MM.1S (cell line): ENCODE data around the gene FUZ.

ENCODE experiments used
- DNase-seq: peaks from one replicate; pipeline ENCODE4 v3.0.0-alpha.2; 2015
- H2AFZ ChIP-seq: fragments of 300-600 bp; sonication (generic); 2 replicates; pipeline ENCODE4 v1.6.0; 2016; ENCODE audit warnings: antibody characterized with exemption, low read length
- H3F3A ChIP-seq: fragments of 300-600 bp; sonication (generic); 2 replicates; pipeline ENCODE4 v1.6.1; 2016; ENCODE audit warnings: mild to moderate bottlenecking, antibody characterized with exemption, low read length, moderate library complexity, mixed read lengths; ENCODE audit not compliant: insufficient read depth
- H3K27ac ChIP-seq: fragments of 300-600 bp; sonication (generic); 2 replicates; pipeline ENCODE4 v1.5.1; 2016; ENCODE audit warnings: mild to moderate bottlenecking, low read length
- H3K27me3 ChIP-seq: fragments of 300-600 bp; sonication (generic); replicated peaks from 2 replicates; pipeline ENCODE4 v1.6.0; 2016; ENCODE audit warnings: low read length; ENCODE audit not compliant: insufficient read depth
- H3K36me3 ChIP-seq: fragments of 300-600 bp; sonication (generic); replicated peaks from 2 replicates; pipeline ENCODE4 v1.6.1; 2016; ENCODE audit warnings: mild to moderate bottlenecking, low read length, mixed read lengths; ENCODE audit not compliant: insufficient read depth
- H3K4me1 ChIP-seq: fragments of 300-600 bp; sonication (generic); 2 replicates; pipeline ENCODE4 v1.6.1; 2016; ENCODE audit warnings: low read length, mixed read lengths
- H3K4me2 ChIP-seq: fragments of 300-600 bp; sonication (generic); 2 replicates; pipeline ENCODE4 v1.6.0; 2016; ENCODE audit warnings: low read depth, low read length
- H3K4me3 ChIP-seq: fragments of 300-600 bp; sonication (generic); 2 replicates; pipeline ENCODE4 v1.5.1; 2016; ENCODE audit warnings: low read length, mixed read lengths
- H3K79me2 ChIP-seq: fragments of 300-600 bp; sonication (generic); 2 replicates; pipeline ENCODE4 v1.6.1; 2016; ENCODE audit warnings: mixed run types, low read length, mixed read lengths
- H3K9ac ChIP-seq: fragments of 300-600 bp; sonication (generic); 2 replicates; pipeline ENCODE4 v1.6.1; 2016; ENCODE audit warnings: low read length, mixed read lengths
- H3K9me2 ChIP-seq: fragments of 300-600 bp; sonication (generic); replicated peaks from 2 replicates; pipeline ENCODE4 v1.6.1; 2016; ENCODE audit warnings: mild to moderate bottlenecking, low read length, mixed read lengths; ENCODE audit not compliant: insufficient read depth
- H3K9me3 ChIP-seq: fragments of 300-600 bp; sonication (generic); replicated peaks from 2 replicates; pipeline ENCODE4 v1.6.1; 2016; ENCODE audit warnings: mild to moderate bottlenecking, low read length, mixed read lengths; ENCODE audit not compliant: insufficient read depth
- H4K20me1 ChIP-seq: fragments of 300-600 bp; sonication (generic); 2 replicates; pipeline ENCODE4 v1.6.1; 2016; ENCODE audit warnings: mild to moderate bottlenecking, low read length, moderate library complexity, mixed read lengths; ENCODE audit not compliant: insufficient read depth
- EZH2 ChIP-seq: fragments of 300-600 bp; sonication (generic); optimal IDR thresholded peaks from 2 replicates; pipeline ENCODE3; 2017; ENCODE audit warnings: low read depth, mild to moderate bottlenecking, antibody characterized with exemption, low read length, mixed read lengths
- EZH2phosphoT487 ChIP-seq: fragments of 300-600 bp; sonication (generic); IDR thresholded peaks from 2 replicates; pipeline ENCODE4 v1.6.1; 2018; ENCODE audit warnings: antibody characterized with exemption, low read length
- TF ChIP-seq, protein P1 (sequence below): fragments of 300-600 bp; sonication (generic); IDR thresholded peaks from 2 replicates; pipeline ENCODE4 v1.5.1; 2016; ENCODE audit warnings: antibody characterized with exemption, low read length, mixed read lengths

The FUZ gene

DNA sequence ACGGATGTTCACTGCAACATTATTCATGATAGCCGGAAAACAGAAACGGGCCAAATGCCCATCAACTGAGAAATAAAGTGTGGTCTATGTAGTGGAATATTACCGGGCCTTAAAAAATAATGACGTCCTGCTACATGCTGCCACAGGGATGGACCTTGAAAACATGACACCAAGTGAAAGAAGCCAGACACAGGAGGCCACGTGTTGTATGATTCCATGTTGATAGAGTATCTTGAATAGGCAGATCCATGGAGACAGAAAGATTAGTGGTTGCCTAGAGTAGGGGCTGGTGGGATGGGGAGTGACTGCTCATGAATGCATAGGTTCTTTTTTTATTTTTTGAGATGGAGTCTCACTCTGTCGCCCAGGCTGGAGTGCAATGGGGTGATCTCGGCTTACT is 42.6 kb downstream of the FUZ start:
- Histone ChIP-seq H3K27me3 (no peaks in the 10 kb centered on the region), H3K4me2 (no peak overlapping the region), H3K9me3 (no peaks in the 10 kb centered on the region), H3K27ac (no peak overlapping the region), H3K4me3 (no peak overlapping the region), H2AFZ (no peak overlapping the region), H3K4me1 (peaks cover 9% of the 10 kb centered on the region), H3K9ac (no peak overlapping the region), H3K36me3 (no peaks in the 10 kb centered on the region), H3F3A (0 out of 2 replicates have a peak, but pooled peaks cover 5% of the 10 kb centered on the region), H3K79me2 (peaks cover 44% of the 10 kb centered on the region), H3K9me2 (no peaks in the 10 kb centered on the region), H4K20me1 (no peaks in the 10 kb centered on the region)
- TF ChIP-seq EZH2phosphoT487, result no peak
- TF ChIP-seq EZH2, result no peak
- TF ChIP-seq, protein P1, sequence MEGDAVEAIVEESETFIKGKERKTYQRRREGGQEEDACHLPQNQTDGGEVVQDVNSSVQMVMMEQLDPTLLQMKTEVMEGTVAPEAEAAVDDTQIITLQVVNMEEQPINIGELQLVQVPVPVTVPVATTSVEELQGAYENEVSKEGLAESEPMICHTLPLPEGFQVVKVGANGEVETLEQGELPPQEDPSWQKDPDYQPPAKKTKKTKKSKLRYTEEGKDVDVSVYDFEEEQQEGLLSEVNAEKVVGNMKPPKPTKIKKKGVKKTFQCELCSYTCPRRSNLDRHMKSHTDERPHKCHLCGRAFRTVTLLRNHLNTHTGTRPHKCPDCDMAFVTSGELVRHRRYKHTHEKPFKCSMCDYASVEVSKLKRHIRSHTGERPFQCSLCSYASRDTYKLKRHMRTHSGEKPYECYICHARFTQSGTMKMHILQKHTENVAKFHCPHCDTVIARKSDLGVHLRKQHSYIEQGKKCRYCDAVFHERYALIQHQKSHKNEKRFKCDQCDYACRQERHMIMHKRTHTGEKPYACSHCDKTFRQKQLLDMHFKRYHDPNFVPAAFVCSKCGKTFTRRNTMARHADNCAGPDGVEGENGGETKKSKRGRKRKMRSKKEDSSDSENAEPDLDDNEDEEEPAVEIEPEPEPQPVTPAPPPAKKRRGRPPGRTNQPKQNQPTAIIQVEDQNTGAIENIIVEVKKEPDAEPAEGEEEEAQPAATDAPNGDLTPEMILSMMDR, result no peak
- no peak for DNase-seq

DNA sequence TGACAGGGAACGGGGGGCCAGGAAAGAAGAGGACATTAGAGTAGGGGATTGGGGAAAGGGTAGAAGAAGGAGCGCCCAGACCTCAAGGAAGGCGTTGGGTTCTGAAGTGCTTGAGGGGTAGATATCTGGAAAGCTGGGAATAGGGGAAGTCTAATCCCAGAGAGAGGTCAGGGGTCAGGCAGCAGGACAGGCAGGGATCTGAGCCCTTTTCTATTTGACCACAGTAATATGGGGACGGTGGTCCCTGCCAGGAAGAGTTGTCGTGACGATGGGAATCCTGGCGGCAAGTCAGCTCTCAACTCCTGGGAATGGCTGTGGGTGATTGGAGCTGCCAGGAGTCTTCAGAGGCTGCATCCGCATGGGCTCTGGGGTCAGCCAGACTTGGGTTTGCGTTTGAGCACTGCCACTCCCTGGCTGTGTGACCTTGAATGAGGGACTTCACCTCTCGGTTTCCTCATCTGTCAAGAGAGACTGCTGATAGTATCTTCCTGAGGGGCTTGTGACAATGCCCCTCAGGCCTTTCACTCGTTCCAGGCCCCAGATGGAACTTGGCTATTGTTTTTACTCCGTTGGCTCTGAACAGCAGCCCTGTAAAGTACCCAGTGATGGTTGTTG is 45.0 kb downstream of the FUZ start:
- Histone ChIP-seq H4K20me1 (no peaks in the 10 kb centered on the region), H3K4me1 (peaks cover 10% of the 10 kb centered on the region), H3K27ac (no peak overlapping the region), H3K4me2 (peak overlapping the region; percentile 88), H3K36me3 (no peaks in the 10 kb centered on the region), H3K9ac (peak overlapping the region; percentile 80; the same call in 1 of the 2 replicates), H3K9me2 (no peaks in the 10 kb centered on the region), H3K9me3 (no peaks in the 10 kb centered on the region), H3F3A (0 out of 2 replicates have a peak, but pooled peaks cover 5% of the 10 kb centered on the region), H3K27me3 (peaks cover 5% of the 10 kb centered on the region; the same call in 1 of the 2 replicates), H2AFZ (no peak overlapping the region), H3K4me3 (peak overlapping the region; percentile 95), H3K79me2 (peaks cover 37% of the 10 kb centered on the region)
- TF ChIP-seq EZH2phosphoT487, result no peak
- TF ChIP-seq, protein P1, result no peak
- TF ChIP-seq EZH2, result no peak
- DNase-seq, result no peak

DNA sequence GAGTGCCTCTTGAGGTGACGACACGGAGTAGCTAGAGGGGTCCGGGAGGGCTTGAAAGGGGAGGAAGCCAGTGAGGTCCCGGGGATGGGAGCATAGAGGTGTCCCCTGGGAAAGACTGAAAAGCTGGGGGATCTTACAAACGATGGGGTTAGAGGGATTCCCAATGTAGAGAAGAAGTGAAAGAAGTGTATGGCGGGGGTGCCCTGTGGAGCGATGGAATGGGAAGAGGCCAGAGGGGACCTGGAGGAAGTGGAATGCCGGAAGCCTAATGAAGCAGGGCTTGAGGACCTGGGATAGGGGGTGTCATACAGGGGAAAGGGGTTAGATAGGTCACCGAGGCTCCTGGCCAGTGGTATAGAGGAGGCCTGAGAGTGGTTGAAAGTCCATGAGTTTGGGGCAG is 45.7 kb downstream of the FUZ start:
- no peaks in the 10 kb centered on the region for H3K36me3 ChIP-seq
- peaks cover 33% of the 10 kb centered on the region for H3K79me2 ChIP-seq
- no peaks in the 10 kb centered on the region for H3K9me2 ChIP-seq
- H3K9me3 ChIP-seq, result no peaks in the 10 kb centered on the region
- peaks cover 10% of the 10 kb centered on the region for H3K4me1 ChIP-seq
- TF ChIP-seq, protein P1, result no peak
- TF ChIP-seq EZH2phosphoT487, result no peak
- no peak for TF ChIP-seq EZH2
- peak overlapping the region; percentile 80 for H3K9ac ChIP-seq
- 0 out of 2 replicates have a peak, but pooled peaks cover 5% of the 10 kb centered on the region for H3F3A ChIP-seq
- peaks cover 8% of the 10 kb centered on the region; the same call in 1 of the 2 replicates for H3K27me3 ChIP-seq
- peak overlapping the region; percentile 97 for H2AFZ ChIP-seq
- peak overlapping the region; percentile 95 for H3K4me3 ChIP-seq
- no peak overlapping the region for H3K27ac ChIP-seq
- H4K20me1 ChIP-seq, result no peaks in the 10 kb centered on the region
- no peak for DNase-seq
- H3K4me2 ChIP-seq, result peak overlapping the region; percentile 88
